GM18498 (cell line): ENCODE results near the gene EFNA2.
"Not testable (repeated sequence)": the region's sequence is repeated elsewhere in the genome, so short reads cannot be mapped to it uniquely, and the experiment has no call there.

Source experiments
- ATAC-seq: cut with Tn5 transposase; IDR thresholded peaks from one replicate; pipeline ENCODE4 v1.9.1; 2021; ENCODE audit warnings: mild to moderate bottlenecking, moderate library complexity; ENCODE audit not compliant: unreplicated experiment

EFNA2 gene

GRCh38 chr19:1285737-1286360 lies at the start of gene EFNA2:
Gene EFNA2 (plus strand): TSS chr19:1285873. CDS start chr19:1286169, 296 bp downstream.
- ATAC-seq, result no peak

GRCh38 chr19:1236576-1236975 lies 49.1 kb upstream of the EFNA2 start:
- no peak for ATAC-seq

- ATAC-seq, result no peak
Measured at GRCh38 chr19:1237027-1237659, 48.5 kb upstream of the EFNA2 start.

GRCh38 chr19:1237754-1238368 lies 47.8 kb upstream of the EFNA2 start, which contains the start of gene CBARP:
Gene CBARP (minus strand): TSS chr19:1238005. CDS start chr19:1236100, 1,905 bp downstream.
- ATAC-seq, result no peak

GRCh38 chr19:1238369-1239303 lies 47.0 kb upstream of the EFNA2 start:
- no peak for ATAC-seq

GRCh38 chr19:1239420-1239795 lies 46.3 kb upstream of the EFNA2 start:
- no peak for ATAC-seq

- peak; percentile 43 for ATAC-seq
Measured at GRCh38 chr19:1239796-1240737, 45.6 kb upstream of the EFNA2 start.

- ATAC-seq, result no peak
Measured at GRCh38 chr19:1240925-1241324, 44.7 kb upstream of the EFNA2 start.

GRCh38 chr19:1241417-1242095 lies 44.1 kb upstream of the EFNA2 start, which contains the start of gene ATP5F1D:
Gene ATP5F1D (plus strand): TSS chr19:1241751. CDS start chr19:1241851, 100 bp downstream.
- ATAC-seq, result peak; percentile 53

GRCh38 chr19:1243768-1244692 lies 41.6 kb upstream of the EFNA2 start:
- no peak for ATAC-seq

- no peak for ATAC-seq
Measured at GRCh38 chr19:1244693-1245451, 40.8 kb upstream of the EFNA2 start.

- no peak for ATAC-seq
Measured at GRCh38 chr19:1245494-1246264, 40.0 kb upstream of the EFNA2 start.

- ATAC-seq, result not testable (repeated sequence)
Measured at GRCh38 chr19:1246265-1247087, 39.2 kb upstream of the EFNA2 start.

- ATAC-seq, result no peak
Measured at GRCh38 chr19:1247748-1248138, 37.9 kb upstream of the EFNA2 start.

- peak; percentile 14 for ATAC-seq
Measured at GRCh38 chr19:1248139-1248785, 37.4 kb upstream of the EFNA2 start, which contains the start of gene MIDN. Gene MIDN (plus strand): TSS chr19:1248583. CDS start chr19:1250297, 1,714 bp downstream.
